B cell (primary cell): ENCODE results near the gene TXNDC15. TPM values are rescaled to one million over a fixed set of nuclear protein-coding genes. Genes with fewer than 3 reads are reported as not detected.

Source experiments
- ATAC-seq: fragments of 200-7000 bp; cut with Tn5 transposase; one replicate; pipeline ENCODE4 v1.10.0; 2021; ENCODE audit warnings: low read depth, mild to moderate bottlenecking, moderate number of reproducible peaks, moderate library complexity
- CTCF ChIA-PET: fragments of 350-600 bp; sonication (Branson Sonifier 250); formaldehyde crosslinking; loops from one replicate; lab custom pipeline; 2021; ENCODE audit warnings: antibody characterized with exemption, inconsistent platforms; lab: Charles Lee
- POLR2A ChIA-PET: fragments of 350-600 bp; sonication (Branson Sonifier 250); formaldehyde crosslinking; loops from one replicate; lab custom pipeline; 2021; ENCODE audit warnings: antibody characterized with exemption; lab: Charles Lee
- DNase-seq: peaks from one replicate; pipeline ENCODE4 v3.0.0; 2013
- H2AFZ ChIP-seq: 2 replicates; pipeline ENCODE4 v1.6.1; 2012; ENCODE audit warnings: mild to moderate bottlenecking, low read depth, low read length; ENCODE audit not compliant: insufficient read depth, poor library complexity, severe bottlenecking
- H3K27ac ChIP-seq, 2 donors: 1 replicate in 1 of 2; 2 replicates in 1 of 2; pipeline ENCODE4 v1.5.1; 2012 to 2013; ENCODE audit warnings: low read length in 2 of 2, mild to moderate bottlenecking in 2 of 2, moderate library complexity in 1 of 2
- H3K27me3 ChIP-seq, 4 experiments: fragments of 200-600 bp in 1 of 4; sonication (generic) in 1 of 4; replicated peaks in 1 of 4; 1 replicate in 2 of 4; 2 replicates in 2 of 4; pipeline versions ENCODE4 v1.6.1 to v1.7.0; 2013 to 2016; ENCODE audit warnings: low read length in 3 of 4, mild to moderate bottlenecking in 2 of 4, mixed read lengths in 1 of 4, moderate library complexity in 1 of 4; ENCODE audit not compliant: insufficient read depth in 4 of 4, control insufficient read depth in 3 of 4; ENCODE audit errors: control extremely low read depth in 1 of 4
- H3K36me3 ChIP-seq, 2 experiments: replicated peaks in 1 of 2; 1 replicate in 1 of 2; 2 replicates in 1 of 2; pipeline versions ENCODE4 v1.6.1 to v1.7.1; 2013; ENCODE audit warnings: low read length in 1 of 2; ENCODE audit not compliant: insufficient read depth in 2 of 2, control insufficient read depth in 1 of 2; ENCODE audit errors: control extremely low read depth in 1 of 2, extremely low read depth in 1 of 2
- H3K4me1 ChIP-seq, 2 donors: fragments of 200-600 bp in 1 of 2; sonication (generic) in 1 of 2; 1 replicate in 1 of 2; 2 replicates in 1 of 2; pipeline versions ENCODE4 v1.5.1 to v1.6.1; 2013 to 2017; ENCODE audit warnings: low read length in 2 of 2; ENCODE audit not compliant: control insufficient read depth in 2 of 2, insufficient read depth in 2 of 2
- H3K4me2 ChIP-seq: replicated peaks from 2 replicates; pipeline ENCODE3; 2012; ENCODE audit warnings: mild to moderate bottlenecking, low read depth, low read length; ENCODE audit not compliant: poor library complexity, severe bottlenecking
- H3K4me3 ChIP-seq, 5 experiments: fragments of 200-600 bp in 1 of 5; sonication (generic) in 1 of 5; 1 replicate in 3 of 5; 2 replicates in 2 of 5; pipeline versions ENCODE4 v1.5.1 to v1.7.0; 2011 to 2016; ENCODE audit warnings: low read length in 4 of 5, mild to moderate bottlenecking in 4 of 5, low read depth in 2 of 5, control low read depth in 1 of 5, moderate library complexity in 1 of 5; ENCODE audit not compliant: insufficient read depth in 1 of 5; ENCODE audit errors: control extremely low read depth in 1 of 5, extremely low read depth in 1 of 5
- H3K79me2 ChIP-seq: fragments of 200-600 bp; sonication (generic); one replicate; pipeline ENCODE4 v1.6.0; 2016; ENCODE audit warnings: low read length; ENCODE audit not compliant: control insufficient read depth, insufficient read depth
- H3K9ac ChIP-seq: fragments of 200-600 bp; sonication (generic); 2 replicates; pipeline ENCODE4 v1.6.1; 2017; ENCODE audit warnings: mild to moderate bottlenecking, low read length, moderate library complexity
- H3K9me3 ChIP-seq, 3 donors: one replicate each; pipeline versions ENCODE4 v1.6.1 to v1.7.1; 2013; ENCODE audit warnings: low read length in 2 of 3; ENCODE audit not compliant: control insufficient read depth in 2 of 3, insufficient read depth in 1 of 3; ENCODE audit errors: control extremely low read depth in 1 of 3
- H4K20me1 ChIP-seq: 2 replicates; pipeline ENCODE4 v1.6.0; 2012; ENCODE audit warnings: mild to moderate bottlenecking, low read length; ENCODE audit not compliant: insufficient read depth, control insufficient read depth, poor library complexity, severe bottlenecking
- H3K27ac Mint-ChIP-seq: one replicate; pipeline ENCODE4 v1.8.0; 2021; ENCODE audit warnings: mixed read lengths
- H3K27me3 Mint-ChIP-seq: one replicate; pipeline ENCODE4 v1.8.0; 2021; ENCODE audit warnings: mixed read lengths
- H3K4me1 Mint-ChIP-seq: one replicate; pipeline ENCODE4 v1.8.0; 2021; ENCODE audit warnings: mixed read lengths
- H3K4me3 Mint-ChIP-seq: one replicate; pipeline ENCODE4 v1.8.0; 2021; ENCODE audit warnings: mixed read lengths
- H3K9me3 Mint-ChIP-seq: one replicate; pipeline ENCODE4 v1.8.0; 2022; ENCODE audit warnings: mixed read lengths; ENCODE audit not compliant: insufficient read depth
- CTCF ChIP-seq: fragments of 200-600 bp; IDR thresholded peaks from one replicate; pipeline ENCODE4 v1.8.0; 2022; ENCODE audit warnings: antibody characterized with exemption, mild to moderate bottlenecking
- EZH2 ChIP-seq: IDR thresholded peaks from 2 replicates; pipeline ENCODE4 v1.6.1; 2012; ENCODE audit warnings: borderline replicate concordance, low read depth, mild to moderate bottlenecking, moderate library complexity, low read length; ENCODE audit not compliant: insufficient read depth, poor library complexity, severe bottlenecking
- WGBS: methylation state at CpG from one replicate; pipeline ENCODE4 v1.1.5; 2013; ENCODE audit warnings: missing lambda C conversion rate; ENCODE audit not compliant: insufficient coverage; 5-methylcytosine and 5-hydroxymethylcytosine counted together
- intact Hi-C: fragments of 100-400 bp; cut with micrococcal nuclease; formaldehyde crosslinking; loops from one replicate; pipeline ENCODE4 v1.10.0; 2022
- polyA minus RNA-seq: library from RNA; depleted of rRNA, polyadenylated mRNA; stranded (reverse); fragments of >200 nt; gene quantifications from 2 replicates; pipeline ENCODE4 v1.2.3, GENCODE V29; 2012
- polyA plus RNA-seq: library from polyadenylated mRNA; depleted of rRNA; stranded (reverse); fragments of >200 nt; gene quantifications from 2 replicates; pipeline ENCODE4 v1.2.3, GENCODE V29; 2012
- total RNA-seq, 2 donors: library from RNA; stranded (reverse); fragments of 120-200 nt in 1 of 2; gene quantifications; 1 replicate in 1 of 2; 2 replicates in 1 of 2; pipeline versions ENCODE4 v1.2.3 to v1.2.4, GENCODE V29; 2013 to 2022

The TXNDC15 gene
- total RNA-seq = 45.2 and 50.4 TPM in 2 replicates
- 42.3 TPM for total RNA-seq (2013)
- 18.5 and 43.9 TPM in 2 replicates for polyA plus RNA-seq
- polyA minus RNA-seq = 39.0 and 44.1 TPM in 2 replicates

GRCh38 chr5:134873987-134874830 is at the start of gene TXNDC15:
TXNDC15 (plus strand) TSS chr5:134874371; CDS start chr5:134874428, 57 bp downstream.
- peaks cover 22 to 39% of the 10 kb centered on the region in 2 donors for H3K4me1 ChIP-seq
- Mint-ChIP-seq H3K27me3 (no peaks in the 10 kb centered on the region), H3K9me3 (no peaks in the 10 kb centered on the region), H3K27ac (peak within 1 kb of the TSS; percentile 94), H3K4me3 (peak within 1 kb of the TSS; percentile 96), H3K4me1 (peaks cover 37% of the 10 kb centered on the region)
- peak within 1 kb of the TSS; percentile 78 to 94 (median 88) for H3K4me3 ChIP-seq
- ChIA-PET POLR2A (interaction anchor here (0.6 to 2.3 kb wide), 6 partner anchors 28 to 1822 kb away, joined by 3 to 30 read pairs (median 4); partner anchors contain the start of genes C5orf24, CAMLG, HSPA4 and PCBD2), CTCF (interaction anchor here (0.6 to 1.7 kb wide), 7 partner anchors 27 to 140 kb away, joined by 3 to 20 read pairs (median 4); partner anchors contain the start of genes C5orf24 and PCBD2)
- peaks cover 71% of the 10 kb centered on the region for H3K79me2 ChIP-seq
- intact Hi-C loops = loop anchor here (1.0 kb wide), 4 partner anchors 29 to 136 kb away; partner anchors contain the start of genes C5orf24, CAMLG and DDX46
- DNase-seq (peak; percentile 89), ATAC-seq (peak; percentile 92)
- no peaks in the 10 kb centered on the region for H3K36me3 ChIP-seq
- H3K9me3 ChIP-seq = no peaks in the 10 kb centered on the region
- no peaks in the 10 kb centered on the region for H4K20me1 ChIP-seq
- TF ChIP-seq EZH2 = no peak
- no peak for TF ChIP-seq CTCF
- peak within 1 kb of the TSS; percentile 91 for H3K9ac ChIP-seq
- H3K27ac ChIP-seq = peak within 1 kb of the TSS; percentile 91 to 95
- H3K27me3 ChIP-seq = no peaks in the 10 kb centered on the region
- 4% methylated on average over 72 of the region's 79 CpGs for WGBS
- peak within 1 kb of the TSS; percentile 80 for H3K4me2 ChIP-seq
- H2AFZ ChIP-seq = peak within 1 kb of the TSS; percentile 100

- DNase-seq (no peak), ATAC-seq (no peak)
- Mint-ChIP-seq H3K9me3 (no peaks in the 10 kb centered on the region), H3K27ac (no peak overlapping the region), H3K27me3 (no peaks in the 10 kb centered on the region), H3K4me3 (no peak overlapping the region), H3K4me1 (peaks cover 5% of the 10 kb centered on the region)
- Histone ChIP-seq H3K9ac (no peak overlapping the region), H3K9me3 (no peaks in the 10 kb centered on the region), H3K79me2 (no peaks in the 10 kb centered on the region), H3K4me3 (no peak overlapping the region), H3K4me1 (no peaks in the 10 kb centered on the region), H3K27me3 (no peaks in the 10 kb centered on the region), H4K20me1 (no peaks in the 10 kb centered on the region), H3K27ac (no peak overlapping the region), H3K4me2 (no peak overlapping the region), H3K36me3 (peaks cover 14 to 37% of the 10 kb centered on the region in 2 experiments), H2AFZ (no peak overlapping the region)
- ChIA-PET CTCF (interaction anchor here (1.2 to 1.5 kb wide), 3 partner anchors 27 to 80 kb away, joined by 4 read pairs; partner anchors contain the start of gene PCBD2), POLR2A (no interaction called here)
- WGBS = no CpG with 5 or more reads among the region's 1 CpG
- intact Hi-C loops = no loop called here
- no peak for TF ChIP-seq EZH2
- TF ChIP-seq CTCF = no peak
These were observed 49.5 kb upstream of the TXNDC15 start for GRCh38 chr5:134824681-134825080.
